ENCODE data around the gene RNFT2.

Gene RNFT2

GRCh38 chr12:116694653-116695463, 43.3 kb upstream of the RNFT2 start:
- Histone ChIP-seq H3K36me3 (ENCODE audit: control insufficient read depth, low read length) (no peaks in the 10 kb centered on the region), H3K4me1 (ENCODE audit: control insufficient read depth, low read length) (peaks cover 42% of the 10 kb centered on the region), H3F3A (ENCODE audit: control insufficient read depth, insufficient read depth) (no peaks in the 10 kb centered on the region), H3K4me3 (ENCODE audit: low read length) (peak overlapping the region; percentile 16), H3K27ac (ENCODE audit: low read depth, low read length) (no peak overlapping the region), H3K27me3 (ENCODE audit: control insufficient read depth, low read length) (peaks cover 45% of the 10 kb centered on the region), H3K79me2 (ENCODE audit: control insufficient read depth, low read length) (no peaks in the 10 kb centered on the region), H3K9me3 (ENCODE audit: control insufficient read depth, insufficient read depth, low read length) (no peaks in the 10 kb centered on the region), H3K9me2 (replicated peaks; ENCODE audit: control insufficient read depth, low read length) (no peaks in the 10 kb centered on the region), H4K20me1 (ENCODE audit: control insufficient read depth, insufficient read depth, low read depth, low read length) (no peaks in the 10 kb centered on the region), H3K4me2 (ENCODE audit: low read length) (peak overlapping the region; percentile 49)
- TF ChIP-seq EZH2phosphoT487 (IDR thresholded peaks at IDR 0.05; ENCODE audit: borderline replicate concordance, low read length), result no peak; the same call in 1 of the 2 replicates
- TF ChIP-seq CTCF (IDR thresholded peaks at IDR 0.05; ENCODE audit: low read depth, low read length, poor library complexity, severe bottlenecking), result no peak

GRCh38 chr12:116695464-116695725, 42.7 kb upstream of the RNFT2 start:
- Histone ChIP-seq H3K4me2 (ENCODE audit: low read length) (peak overlapping the region; percentile 49), H3K4me1 (ENCODE audit: control insufficient read depth, low read length) (peaks cover 42% of the 10 kb centered on the region), H3K27me3 (ENCODE audit: control insufficient read depth, low read length) (peaks cover 41% of the 10 kb centered on the region), H3K9me2 (replicated peaks; ENCODE audit: control insufficient read depth, low read length) (no peaks in the 10 kb centered on the region), H3K79me2 (ENCODE audit: control insufficient read depth, low read length) (no peaks in the 10 kb centered on the region), H3K9me3 (ENCODE audit: control insufficient read depth, insufficient read depth, low read length) (no peaks in the 10 kb centered on the region), H3F3A (ENCODE audit: control insufficient read depth, insufficient read depth) (no peaks in the 10 kb centered on the region), H3K27ac (ENCODE audit: low read depth, low read length) (no peak overlapping the region), H4K20me1 (ENCODE audit: control insufficient read depth, insufficient read depth, low read depth, low read length) (no peaks in the 10 kb centered on the region), H3K4me3 (ENCODE audit: low read length) (peak overlapping the region; percentile 16), H3K36me3 (ENCODE audit: control insufficient read depth, low read length) (no peaks in the 10 kb centered on the region)
- TF ChIP-seq EZH2phosphoT487 (IDR thresholded peaks at IDR 0.05; ENCODE audit: borderline replicate concordance, low read length) (no peak), CTCF (IDR thresholded peaks at IDR 0.05; ENCODE audit: low read depth, low read length, poor library complexity, severe bottlenecking) (no peak)

GRCh38 chr12:116697305-116697704, 40.8 kb upstream of the RNFT2 start:
- Histone ChIP-seq H3K4me1 (ENCODE audit: control insufficient read depth, low read length) (peaks cover 42% of the 10 kb centered on the region), H3K27ac (ENCODE audit: low read depth, low read length) (no peak overlapping the region), H3F3A (ENCODE audit: control insufficient read depth, insufficient read depth) (no peaks in the 10 kb centered on the region), H3K4me2 (ENCODE audit: low read length) (no peak overlapping the region), H3K27me3 (ENCODE audit: control insufficient read depth, low read length) (peaks cover 38% of the 10 kb centered on the region), H3K4me3 (ENCODE audit: low read length) (no peak overlapping the region), H4K20me1 (ENCODE audit: control insufficient read depth, insufficient read depth, low read depth, low read length) (no peaks in the 10 kb centered on the region), H3K79me2 (ENCODE audit: control insufficient read depth, low read length) (no peaks in the 10 kb centered on the region), H3K9me2 (replicated peaks; ENCODE audit: control insufficient read depth, low read length) (no peaks in the 10 kb centered on the region), H3K9me3 (ENCODE audit: control insufficient read depth, insufficient read depth, low read length) (no peaks in the 10 kb centered on the region), H3K36me3 (ENCODE audit: control insufficient read depth, low read length) (no peaks in the 10 kb centered on the region)
- TF ChIP-seq EZH2phosphoT487 (IDR thresholded peaks at IDR 0.05; ENCODE audit: borderline replicate concordance, low read length) (no peak), CTCF (IDR thresholded peaks at IDR 0.05; ENCODE audit: low read depth, low read length, poor library complexity, severe bottlenecking) (peak; percentile 50)

All from DOHH2 (cell line).